Measurements from ENCODE around the gene NFIB. TPM values are rescaled to one million over a fixed set of nuclear protein-coding genes. Genes with fewer than 3 reads are reported as not detected.

NFIB gene
- total RNA-seq, 1 experiment from 2014 or later, result 0.61 TPM

GRCh38 chr9:14308853-14309145 is 5.1 kb downstream of the NFIB start:
- no peak for TF ChIP-seq CTCF (IDR thresholded peaks at IDR 0.05; ENCODE audit: insufficient read depth in 1 of 2, low read depth in 1 of 2, low read length in 1 of 2, severe bottlenecking in 1 of 2, unreplicated experiment in 1 of 2)
- H3K4me1 ChIP-seq, result no peaks in the 10 kb centered on the region
- Mint-ChIP-seq H3K36me3 (ENCODE audit: insufficient read depth, unreplicated experiment) (no peaks in the 10 kb centered on the region), H3K27ac (ENCODE audit: unreplicated experiment) (no peak overlapping the region), H3K4me1 (ENCODE audit: low read depth, unreplicated experiment) (no peaks in the 10 kb centered on the region), H3K4me3 (ENCODE audit: unreplicated experiment) (no peak overlapping the region), H3K27me3 (ENCODE audit: insufficient read depth, unreplicated experiment) (peaks cover 11% of the 10 kb centered on the region), H3K9me3 (ENCODE audit: unreplicated experiment) (no peaks in the 10 kb centered on the region)
- DNase-seq, result no peak
- H3K36me3 ChIP-seq (ENCODE audit: control insufficient read depth, insufficient read depth, low read length), result no peaks in the 10 kb centered on the region
- H3K9me3 ChIP-seq, result no peaks in the 10 kb centered on the region
- no peaks in the 10 kb centered on the region for H3K27me3 ChIP-seq (replicated peaks; ENCODE audit: control insufficient read depth, insufficient read depth, low read length)
- intact Hi-C loops (cut with micrococcal nuclease; ENCODE audit: unreplicated experiment), result no loop called here
- CTCF ChIA-PET, result no interaction called here
- POLR2A ChIA-PET, result no interaction called here
- no peak overlapping the region for H3K4me3 ChIP-seq (ENCODE audit: low read depth, low read length)
- BruUV-seq (replicated peaks), result no TSS peak

GRCh38 chr9:14307989-14308852 is 5.7 kb downstream of the NFIB start:
- POLR2A ChIA-PET, result no interaction called here

More at GRCh38 chr9:14307989-14308852, 5.7 kb downstream of the NFIB start:
- no peak overlapping the region for H3K27ac Mint-ChIP-seq (ENCODE audit: unreplicated experiment)
- H3K27me3 Mint-ChIP-seq (ENCODE audit: insufficient read depth, unreplicated experiment), result peaks cover 6% of the 10 kb centered on the region
- Histone ChIP-seq H3K27me3 (replicated peaks; ENCODE audit: control insufficient read depth, insufficient read depth, low read length) (no peaks in the 10 kb centered on the region), H3K36me3 (ENCODE audit: control insufficient read depth, insufficient read depth, low read length) (no peaks in the 10 kb centered on the region), H3K4me1 (no peaks in the 10 kb centered on the region), H3K9me3 (no peaks in the 10 kb centered on the region), H3K4me3 (ENCODE audit: low read depth, low read length) (no peak overlapping the region)
- CTCF ChIA-PET, result no interaction called here
- no peaks in the 10 kb centered on the region for H3K4me1 Mint-ChIP-seq (ENCODE audit: low read depth, unreplicated experiment)
- no peaks in the 10 kb centered on the region for H3K36me3 Mint-ChIP-seq (ENCODE audit: insufficient read depth, unreplicated experiment)
- no peak overlapping the region for H3K4me3 Mint-ChIP-seq (ENCODE audit: unreplicated experiment)
- H3K9me3 Mint-ChIP-seq (ENCODE audit: unreplicated experiment), result no peaks in the 10 kb centered on the region
- no TSS peak for BruUV-seq (replicated peaks)
- no peak for DNase-seq
- no peak for TF ChIP-seq CTCF (IDR thresholded peaks at IDR 0.05; ENCODE audit: insufficient read depth in 1 of 2, low read depth in 1 of 2, low read length in 1 of 2, severe bottlenecking in 1 of 2, unreplicated experiment in 1 of 2)
- intact Hi-C loops (cut with micrococcal nuclease; ENCODE audit: unreplicated experiment), result no loop called here
